GM18526 (cell line): ENCODE data around the gene USHBP1.
A peak's percentile ranks its signal among the peaks of the same experiment; 100 is the strongest.

Experiments used
- POLR2A ChIP-seq: IDR thresholded peaks from 3 replicates; pipeline ENCODE4 v1.6.1; 2011; ENCODE audit not compliant: insufficient read length; ENCODE audit errors: extremely low read depth

Gene USHBP1

GRCh38 chr19:17281391-17282304 lies 17.1 kb upstream of the USHBP1 start, which contains the start of gene ANKLE1:
Gene ANKLE1 (plus strand): TSS chr19:17281901. CDS start chr19:17281921, 20 bp downstream.
- peak; percentile 60 for TF ChIP-seq POLR2A

- no peak for TF ChIP-seq POLR2A
Observed at GRCh38 chr19:17279436-17279835, 14.9 kb upstream of the USHBP1 start.

- TF ChIP-seq POLR2A = no peak
Observed at GRCh38 chr19:17275441-17276175, 11.1 kb upstream of the USHBP1 start.

- TF ChIP-seq POLR2A = no peak
Observed at GRCh38 chr19:17268754-17269153, 4.2 kb upstream of the USHBP1 start.

- peak; percentile 77 for TF ChIP-seq POLR2A
Observed at GRCh38 chr19:17266975-17267788, 2.6 kb upstream of the USHBP1 start, which contains the start of gene BABAM1. Gene BABAM1 (plus strand): TSS chr19:17267443. CDS start chr19:17268807, 1,364 bp downstream.

DNA sequence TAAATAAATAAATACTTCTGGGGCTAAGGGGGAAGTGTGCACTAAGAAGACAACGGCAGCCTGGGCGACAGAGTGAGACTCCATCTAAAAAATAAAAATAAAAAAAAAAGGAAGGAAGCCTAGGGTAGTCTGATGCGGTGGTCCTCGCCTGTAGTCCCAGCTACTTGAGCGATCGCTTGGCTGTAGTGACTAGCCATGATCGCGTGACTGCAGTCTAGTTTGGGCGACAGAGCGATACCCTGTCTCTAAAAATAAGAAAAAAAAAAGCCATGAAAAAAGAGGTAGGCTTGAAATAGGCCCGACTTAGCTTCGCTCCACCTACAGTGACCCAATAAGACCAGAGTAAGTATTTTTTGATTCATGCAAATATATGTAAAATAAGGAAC lies 2.0 kb upstream of the USHBP1 start:
- TF ChIP-seq POLR2A = peak; percentile 45

DNA sequence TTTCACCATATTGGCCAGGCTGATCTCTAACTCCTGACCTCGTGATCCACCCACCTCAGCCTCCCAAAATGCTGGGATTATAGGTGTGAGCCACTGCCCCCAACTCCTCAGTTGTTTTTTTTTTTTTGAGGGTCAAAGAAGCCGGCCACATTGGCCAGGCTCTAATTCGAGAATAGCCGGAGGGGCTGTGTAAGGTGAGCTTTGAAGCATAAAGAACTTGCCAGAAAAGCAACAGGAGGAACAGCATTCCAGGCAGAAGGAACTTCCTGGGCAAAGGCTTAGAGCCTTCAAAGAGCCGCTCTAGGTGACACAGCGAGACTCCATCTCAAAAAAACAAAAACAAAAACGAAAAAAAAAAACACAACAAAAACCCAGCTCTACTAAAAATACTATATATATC lies 1.5 kb upstream of the USHBP1 start:
- TF ChIP-seq POLR2A = no peak

DNA sequence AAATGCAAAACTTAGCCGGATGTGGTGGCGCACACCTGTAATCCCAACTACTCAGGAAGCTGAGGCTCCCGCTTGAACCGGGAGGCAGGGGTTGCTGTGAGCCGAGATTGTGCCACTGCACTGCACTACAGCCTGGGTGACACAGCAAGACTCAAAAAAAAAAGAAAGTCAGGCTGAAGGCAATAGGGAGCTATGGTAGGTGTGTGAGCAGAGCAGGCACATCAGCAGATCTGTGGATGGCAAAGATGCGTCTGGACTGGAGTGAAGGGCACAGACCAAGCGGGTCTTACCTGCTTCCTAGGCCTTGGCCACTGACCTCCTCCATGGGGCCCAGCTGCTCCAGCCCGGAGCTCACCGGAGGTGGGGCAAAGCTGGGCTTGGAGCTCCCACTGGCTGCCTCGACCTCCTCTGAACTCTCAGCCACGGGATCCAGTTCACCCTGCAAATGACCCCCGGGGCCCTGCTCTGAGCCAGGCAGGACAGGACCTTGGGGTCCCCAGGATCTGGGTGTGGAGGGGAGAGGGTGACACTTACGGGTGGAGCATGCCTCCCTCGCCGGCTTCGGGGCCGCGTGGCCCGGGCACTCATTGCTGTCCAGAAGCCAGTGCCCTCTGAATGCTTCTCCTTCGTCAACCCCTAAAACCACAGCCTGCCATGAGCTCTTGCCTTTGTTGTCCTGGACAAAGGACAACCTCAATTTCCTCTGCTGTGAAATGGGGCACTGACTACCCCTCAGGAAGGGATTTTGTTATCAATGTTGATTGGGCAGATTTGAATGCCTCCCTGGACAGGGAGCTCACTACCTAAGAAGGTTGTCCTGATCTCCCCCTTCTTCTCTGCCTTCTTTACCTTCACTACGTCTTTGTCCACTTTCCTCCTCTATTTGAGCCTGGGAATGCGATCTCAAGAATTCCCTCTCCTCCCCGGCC lies 569 bp downstream of the USHBP1 start:
- no peak for TF ChIP-seq POLR2A

- TF ChIP-seq POLR2A = no peak
Observed at GRCh38 chr19:17262557-17262956, 2.0 kb downstream of the USHBP1 start.

DNA sequence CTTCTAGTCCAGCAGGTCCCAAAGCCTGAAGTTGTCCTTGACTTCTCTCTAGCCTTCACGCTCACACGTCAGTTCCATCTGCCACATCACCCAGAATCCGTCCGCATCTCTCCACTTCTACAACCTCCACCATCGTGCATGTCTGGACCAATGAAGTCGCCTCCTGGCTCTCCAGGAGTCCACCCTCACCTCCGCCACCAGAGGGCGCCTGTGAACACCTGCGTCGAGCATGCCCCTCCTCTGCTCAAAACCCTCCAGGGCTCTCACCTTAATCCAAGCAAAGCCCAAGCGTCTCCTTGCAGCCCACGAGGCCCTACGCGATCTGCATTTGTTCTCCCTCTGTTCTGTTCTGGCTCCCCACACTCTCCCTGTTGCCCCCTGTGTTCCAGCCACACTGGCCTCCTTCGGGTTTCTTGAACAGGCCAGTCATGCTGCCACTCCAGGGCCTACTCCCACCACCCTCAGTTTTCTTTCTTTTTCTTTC lies 3.7 kb downstream of the USHBP1 start:
- no peak for TF ChIP-seq POLR2A

DNA sequence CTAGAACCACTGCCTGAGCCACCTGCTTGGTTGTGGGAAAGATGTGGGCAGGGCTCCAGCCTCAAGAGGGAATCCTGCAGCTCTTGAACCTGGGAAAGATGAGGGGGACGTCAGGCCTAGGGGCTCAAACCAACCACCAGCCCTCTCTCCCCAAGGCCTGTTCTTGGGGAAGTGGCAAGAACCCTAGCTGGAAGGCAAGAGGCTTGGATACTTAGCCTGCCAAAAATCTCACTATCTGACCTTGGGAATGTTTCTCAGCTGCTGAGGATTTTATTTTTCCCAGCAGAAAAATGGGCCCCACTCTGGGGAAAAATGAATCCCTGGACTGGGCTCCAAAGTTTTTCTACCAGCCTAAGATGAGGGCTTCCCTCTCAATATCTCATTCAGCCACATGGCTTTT lies 4.6 kb downstream of the USHBP1 start:
- TF ChIP-seq POLR2A = no peak

GRCh38 chr19:17259118-17259780 lies 5.3 kb downstream of the USHBP1 start:
- TF ChIP-seq POLR2A = no peak

GRCh38 chr19:17256130-17256529 lies 8.4 kb downstream of the USHBP1 start:
- no peak for TF ChIP-seq POLR2A
